Neural progenitor cell (in vitro differentiated cells): Measurements from ENCODE around the gene LRRN4.

Source experiments
- CTCF ChIP-seq: fragments of 200-600 bp; sonication (generic); IDR thresholded peaks from 2 replicates; pipeline ENCODE4 v1.5.1; 2017; ENCODE audit warnings: antibody characterized with exemption, mild to moderate bottlenecking
- EZH2 ChIP-seq: fragments of 200-600 bp; sonication (generic); IDR thresholded peaks from 2 replicates; pipeline ENCODE4 v1.6.1; 2017; ENCODE audit warnings: antibody characterized with exemption, mild to moderate bottlenecking, moderate library complexity

- no peak for TF ChIP-seq CTCF
- TF ChIP-seq EZH2 = no peak
Measured at GRCh38 chr20:6037082-6037481, 16.8 kb downstream of the LRRN4 start.
